GM12801 (cell line): ENCODE measurements around the gene SLC36A4.

Source experiments
- CTCF ChIP-seq: IDR thresholded peaks from one replicate; pipeline ENCODE4 v1.5.1; 2011; ENCODE audit warnings: control low read depth; ENCODE audit not compliant: insufficient read length; ENCODE audit errors: extremely low read depth

Gene SLC36A4

DNA sequence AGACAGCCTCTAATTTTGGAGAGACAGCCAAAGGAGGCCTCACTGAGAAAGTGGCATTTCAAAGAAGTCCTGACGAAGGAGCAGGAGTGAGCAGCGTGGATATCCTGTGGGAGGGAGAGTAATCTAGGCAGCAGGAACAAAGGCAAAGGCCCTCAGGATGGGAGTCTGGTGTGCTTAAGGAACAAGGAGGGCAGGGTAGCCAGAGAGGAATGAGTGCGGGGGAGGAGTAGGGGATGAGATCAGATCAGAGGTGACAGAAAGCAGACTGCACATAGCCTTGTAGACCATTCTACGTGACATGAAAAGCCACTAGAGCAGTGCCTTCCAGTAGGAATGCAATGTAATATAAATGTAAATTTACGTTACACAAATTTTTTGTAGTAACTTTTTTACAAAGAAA, 5.6 kb downstream of the SLC36A4 start:
- TF ChIP-seq CTCF: no peak

DNA sequence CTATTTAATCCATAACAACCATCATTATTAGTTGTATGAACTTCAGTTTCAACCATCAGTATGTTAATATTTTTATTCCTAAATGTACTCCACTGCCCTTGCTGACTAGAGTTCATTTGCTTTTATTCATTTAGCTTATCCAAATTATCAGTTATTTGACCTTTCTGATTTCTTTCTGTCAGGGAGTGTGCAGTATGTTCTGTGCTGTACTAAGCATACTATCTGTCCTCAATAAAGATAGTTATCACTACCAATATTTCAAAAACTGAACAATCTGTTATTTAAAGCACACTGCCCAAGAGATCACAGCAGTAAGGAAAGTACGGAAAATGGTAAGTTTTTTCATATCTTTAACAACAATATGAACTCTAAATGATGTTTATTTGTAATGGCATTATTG, 8.3 kb downstream of the SLC36A4 start:
- TF ChIP-seq CTCF: no peak

DNA sequence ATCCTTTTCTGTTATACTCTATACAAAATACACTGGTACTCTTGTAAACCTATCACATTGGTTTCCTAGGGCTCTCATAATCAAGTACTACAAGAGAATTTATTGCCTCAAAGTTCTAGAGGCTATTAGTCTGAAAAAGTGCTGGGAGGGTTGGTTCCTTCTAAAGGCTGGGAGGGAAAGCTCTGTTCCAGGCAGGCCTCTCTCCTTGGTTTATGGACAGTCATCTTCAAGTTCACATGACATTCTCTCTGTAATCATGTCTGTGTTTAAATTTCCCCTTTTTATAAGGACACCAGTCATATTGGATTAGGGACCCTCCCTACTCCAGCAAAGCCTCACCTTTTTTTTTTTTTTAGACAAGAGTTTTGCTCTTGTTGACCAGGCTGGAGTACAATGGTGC, 9.1 kb downstream of the SLC36A4 start:
- TF ChIP-seq CTCF: no peak

DNA sequence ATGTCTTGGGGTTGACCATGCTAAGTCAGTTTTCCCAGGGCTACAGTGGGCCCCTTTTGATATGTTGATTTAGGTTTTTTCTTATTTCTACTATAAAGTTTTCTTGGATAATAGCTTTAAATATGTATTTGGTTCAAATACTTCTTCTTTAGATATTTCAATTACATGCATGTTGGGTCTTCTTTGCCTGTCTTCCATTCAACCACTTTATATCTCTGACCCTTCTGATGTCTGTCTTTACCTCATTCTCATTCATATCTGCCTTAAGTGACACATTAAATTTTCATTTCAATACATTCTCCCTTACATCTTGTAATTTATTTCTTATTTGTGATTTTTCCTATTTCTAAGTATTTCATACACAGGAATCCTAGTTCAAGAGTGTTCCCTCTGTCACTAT, 10.5 kb downstream of the SLC36A4 start:
- TF ChIP-seq CTCF: no peak

- TF ChIP-seq CTCF: no peak
Measured at GRCh38 chr11:93169950-93170561, 27.7 kb downstream of the SLC36A4 start.

- no peak for TF ChIP-seq CTCF
Measured at GRCh38 chr11:93169143-93169542, 28.6 kb downstream of the SLC36A4 start.

DNA sequence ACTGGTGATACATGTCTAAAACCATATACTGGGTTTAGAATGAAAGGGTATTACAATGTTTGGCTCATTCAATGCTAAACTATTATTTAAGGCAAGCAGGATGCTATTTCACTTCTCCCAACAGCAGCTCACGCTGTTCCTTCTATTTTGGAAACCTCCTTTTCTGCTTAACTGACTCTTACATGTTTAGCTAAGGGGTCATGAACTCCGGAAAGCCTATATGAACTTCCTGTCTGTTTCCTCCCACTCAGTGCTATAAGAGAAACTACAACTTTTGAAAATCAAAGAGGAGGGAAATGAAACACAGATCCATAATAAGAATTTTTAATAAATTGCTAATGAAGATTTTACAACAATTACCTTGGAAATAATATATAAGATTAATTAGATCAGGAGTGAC, 30.9 kb downstream of the SLC36A4 start:
- TF ChIP-seq CTCF: no peak

- no peak for TF ChIP-seq CTCF
Measured at GRCh38 chr11:93166194-93166593, 31.6 kb downstream of the SLC36A4 start.
